Uterus (tissue), 4 donors: Measurements from ENCODE around the gene PDE6B. TPM values are rescaled to one million over a fixed set of nuclear protein-coding genes. Genes with fewer than 3 reads are reported as not detected.

Experiments used
- DNase-seq, 2 donors: peaks; one replicate each; pipeline ENCODE4 v3.0.0-alpha.2; 2019 to 2020
- H3K27ac ChIP-seq, 2 donors: fragments of 200-600 bp; sonication (generic); 1 replicate in 1 of 2; 2 replicates in 1 of 2; pipeline ENCODE4 v1.5.1; 2016 to 2018
- H3K27me3 ChIP-seq, 2 donors: fragments of 200-600 bp; sonication (generic); one replicate each; pipeline ENCODE4 v1.5.1; 2018 to 2019; ENCODE audit warnings: control low read depth in 1 of 2
- H3K36me3 ChIP-seq, 2 donors: fragments of 200-600 bp; sonication (generic); one replicate each; pipeline ENCODE4 v1.5.1; 2019; ENCODE audit warnings: control low read depth in 1 of 2
- H3K4me1 ChIP-seq, 2 donors: fragments of 200-600 bp; sonication (generic); one replicate each; pipeline ENCODE4 v1.5.1; 2018 to 2019; ENCODE audit warnings: control low read depth in 1 of 2
- H3K4me3 ChIP-seq, 2 donors: fragments of 200-600 bp; sonication (generic); 1 replicate in 1 of 2; 2 replicates in 1 of 2; pipeline ENCODE4 v1.5.1; 2018 to 2019; ENCODE audit warnings: mild to moderate bottlenecking in 1 of 2
- H3K9me3 ChIP-seq, 2 donors: fragments of 200-600 bp; sonication (generic); one replicate each; pipeline ENCODE4 v1.5.1; 2019; ENCODE audit warnings: control low read depth in 1 of 2
- POLR2A ChIP-seq, 2 donors: fragments of 450-650 bp; IDR thresholded peaks; one replicate each; pipeline ENCODE4 v1.6.1; 2016; ENCODE audit warnings: antibody characterized with exemption in 2 of 2, mild to moderate bottlenecking in 1 of 2, moderate library complexity in 1 of 2
- intact Hi-C: fragments of 100-400 bp; cut with DNase I; formaldehyde crosslinking; loops from one replicate; pipeline ENCODE4 v1.15.1; 2023; ENCODE audit warnings: low total_unique reads
- total RNA-seq, 4 donors: library from RNA; depleted of rRNA in 3 of 4; stranded (reverse); fragments of >200 nt in 3 of 4; gene quantifications; one replicate each; pipeline versions ENCODE4 v1.1.0 to v1.2.4, GENCODE V29; 2014 to 2023
- TF ChIP-seq, protein P1 (sequence below), 4 experiments: fragments of 200-600 bp in 2 of 4; fragments of 450-650 bp in 2 of 4; sonication (generic) in 2 of 4; IDR thresholded peaks; one replicate each; pipeline ENCODE4 v1.5.1; 2016 to 2019; ENCODE audit warnings: antibody characterized with exemption in 4 of 4, mild to moderate bottlenecking in 2 of 4, moderate library complexity in 1 of 4
- donor health status: DM: yes; HTN: yes; CAD: no.

Gene PDE6B
- total RNA-seq, 4 donors from 2014 or later, result 0.26 to 16.2 (median 1.2) TPM; not detected in 1

DNA sequence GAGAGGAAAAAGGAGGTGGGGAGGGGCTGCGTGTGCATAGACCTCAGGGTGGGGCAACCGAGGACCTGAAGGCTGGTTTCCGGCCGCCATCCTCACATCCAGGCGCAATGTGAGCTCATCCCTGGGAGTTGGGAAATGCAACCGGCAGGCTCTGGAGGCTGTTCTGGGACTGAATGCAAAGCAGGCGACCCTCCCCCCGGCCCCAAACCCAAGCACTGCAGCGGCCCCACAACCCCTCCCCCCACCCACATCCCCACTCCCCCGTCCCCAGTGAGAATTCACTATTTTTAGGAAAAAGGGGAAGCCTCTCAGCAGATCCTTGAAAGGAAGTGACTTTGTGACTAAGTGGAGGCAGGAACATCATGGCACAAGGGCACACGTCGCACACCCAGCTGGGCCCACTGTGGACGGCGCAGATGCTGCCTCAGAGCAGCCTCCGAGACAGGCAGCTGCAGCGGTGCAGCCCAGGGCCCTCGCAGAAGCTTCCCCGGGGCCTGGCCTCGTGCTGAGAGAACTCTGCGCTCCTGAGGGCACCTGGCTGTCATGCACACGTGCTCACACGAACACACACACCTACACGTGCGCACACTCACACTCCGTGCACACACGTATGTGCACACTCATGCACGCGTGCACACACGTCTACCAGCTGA, 1.3 kb upstream of the PDE6B start:
- Histone ChIP-seq H3K27ac (no peak overlapping the region), H3K9me3 (no peaks in the 10 kb centered on the region), H3K36me3 (no peaks in the 10 kb centered on the region), H3K27me3 (no peaks in the 10 kb centered on the region), H3K4me1 (no peaks in the 10 kb centered on the region), H3K4me3 (no peak overlapping the region)
- no peak for TF ChIP-seq POLR2A (IDR thresholded peaks at IDR 0.05)
- TF ChIP-seq, protein P1, sequence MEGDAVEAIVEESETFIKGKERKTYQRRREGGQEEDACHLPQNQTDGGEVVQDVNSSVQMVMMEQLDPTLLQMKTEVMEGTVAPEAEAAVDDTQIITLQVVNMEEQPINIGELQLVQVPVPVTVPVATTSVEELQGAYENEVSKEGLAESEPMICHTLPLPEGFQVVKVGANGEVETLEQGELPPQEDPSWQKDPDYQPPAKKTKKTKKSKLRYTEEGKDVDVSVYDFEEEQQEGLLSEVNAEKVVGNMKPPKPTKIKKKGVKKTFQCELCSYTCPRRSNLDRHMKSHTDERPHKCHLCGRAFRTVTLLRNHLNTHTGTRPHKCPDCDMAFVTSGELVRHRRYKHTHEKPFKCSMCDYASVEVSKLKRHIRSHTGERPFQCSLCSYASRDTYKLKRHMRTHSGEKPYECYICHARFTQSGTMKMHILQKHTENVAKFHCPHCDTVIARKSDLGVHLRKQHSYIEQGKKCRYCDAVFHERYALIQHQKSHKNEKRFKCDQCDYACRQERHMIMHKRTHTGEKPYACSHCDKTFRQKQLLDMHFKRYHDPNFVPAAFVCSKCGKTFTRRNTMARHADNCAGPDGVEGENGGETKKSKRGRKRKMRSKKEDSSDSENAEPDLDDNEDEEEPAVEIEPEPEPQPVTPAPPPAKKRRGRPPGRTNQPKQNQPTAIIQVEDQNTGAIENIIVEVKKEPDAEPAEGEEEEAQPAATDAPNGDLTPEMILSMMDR (IDR thresholded peaks at IDR 0.05), result no peak
- intact Hi-C loops, result no loop called here
- DNase-seq, result no peak

DNA sequence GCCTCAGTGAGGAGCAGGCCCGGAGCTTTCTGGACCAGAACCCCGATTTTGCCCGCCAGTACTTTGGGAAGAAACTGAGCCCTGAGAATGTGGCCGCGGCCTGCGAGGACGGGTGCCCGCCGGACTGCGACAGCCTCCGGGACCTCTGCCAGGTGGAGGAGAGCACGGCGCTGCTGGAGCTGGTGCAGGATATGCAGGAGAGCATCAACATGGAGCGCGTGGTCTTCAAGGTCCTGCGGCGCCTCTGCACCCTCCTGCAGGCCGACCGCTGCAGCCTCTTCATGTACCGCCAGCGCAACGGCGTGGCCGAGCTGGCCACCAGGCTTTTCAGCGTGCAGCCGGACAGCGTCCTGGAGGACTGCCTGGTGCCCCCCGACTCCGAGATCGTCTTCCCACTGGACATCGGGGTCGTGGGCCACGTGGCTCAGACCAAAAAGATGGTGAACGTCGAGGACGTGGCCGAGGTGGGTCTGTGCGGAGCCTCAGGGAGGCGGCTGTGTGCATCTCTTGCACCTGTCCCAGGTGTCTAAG, 323 bp downstream of the PDE6B start:
- DNase-seq, result no peak
- Histone ChIP-seq H3K4me3 (no peak overlapping the region), H3K4me1 (no peaks in the 10 kb centered on the region), H3K27ac (no peak overlapping the region), H3K36me3 (no peaks in the 10 kb centered on the region), H3K27me3 (no peaks in the 10 kb centered on the region), H3K9me3 (no peaks in the 10 kb centered on the region)
- intact Hi-C loops, result no loop called here
- TF ChIP-seq POLR2A (IDR thresholded peaks at IDR 0.05), result no peak
- TF ChIP-seq, protein P1 (IDR thresholded peaks at IDR 0.05), result no peak

DNA sequence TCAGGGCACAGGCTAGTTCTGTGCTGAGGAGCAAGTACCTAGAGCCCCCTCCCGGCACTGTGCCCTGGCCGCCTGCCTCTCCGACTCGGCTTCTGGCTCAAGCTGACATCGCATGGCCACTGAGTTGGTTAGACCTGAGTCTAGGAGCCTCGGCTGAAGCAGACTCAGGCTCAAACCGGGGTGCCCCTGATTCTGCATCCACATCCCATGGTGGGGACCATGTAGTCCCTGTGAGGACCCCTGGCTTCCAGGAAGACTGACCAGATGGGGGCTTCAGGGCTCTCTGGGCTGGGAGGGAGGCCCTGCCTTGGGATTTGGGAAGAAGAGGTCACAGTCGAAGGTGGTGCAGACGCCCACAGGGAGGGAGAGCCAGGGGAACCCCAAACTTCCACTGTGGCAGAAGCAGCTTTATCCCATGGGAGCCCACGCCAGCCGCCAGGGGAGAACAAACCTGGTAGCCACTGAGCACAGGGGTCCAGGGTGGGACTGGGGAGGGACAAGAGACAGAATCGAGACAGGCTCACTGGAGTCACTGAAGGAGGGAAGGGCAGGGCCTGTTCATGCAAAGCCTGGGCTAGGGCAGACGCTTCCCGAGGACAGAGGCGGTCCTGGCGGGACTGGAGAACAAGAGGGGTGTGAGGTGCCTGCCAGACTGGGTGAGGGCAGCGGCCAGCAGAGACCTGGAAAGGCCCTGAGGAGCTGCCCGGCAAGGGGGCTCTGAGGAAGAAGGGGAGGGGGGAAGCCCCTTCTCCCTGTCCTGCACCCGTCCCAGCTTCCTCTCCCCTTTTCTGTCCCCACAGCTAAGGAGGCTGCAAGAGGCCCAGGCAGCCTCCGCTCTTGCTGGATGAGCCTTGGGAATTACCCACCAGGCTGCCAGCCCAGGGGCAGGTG, 1.1 kb downstream of the PDE6B start:
- no peaks in the 10 kb centered on the region for H3K4me1 ChIP-seq
- TF ChIP-seq, protein P1 (IDR thresholded peaks at IDR 0.05), result no peak
- no peak for TF ChIP-seq POLR2A (IDR thresholded peaks at IDR 0.05)
- H3K36me3 ChIP-seq, result no peaks in the 10 kb centered on the region
- H3K4me3 ChIP-seq, result no peak overlapping the region
- no peaks in the 10 kb centered on the region for H3K27me3 ChIP-seq
- intact Hi-C loops, result no loop called here
- DNase-seq, result no peak
- H3K9me3 ChIP-seq, result no peaks in the 10 kb centered on the region
- H3K27ac ChIP-seq, result no peak overlapping the region

DNA sequence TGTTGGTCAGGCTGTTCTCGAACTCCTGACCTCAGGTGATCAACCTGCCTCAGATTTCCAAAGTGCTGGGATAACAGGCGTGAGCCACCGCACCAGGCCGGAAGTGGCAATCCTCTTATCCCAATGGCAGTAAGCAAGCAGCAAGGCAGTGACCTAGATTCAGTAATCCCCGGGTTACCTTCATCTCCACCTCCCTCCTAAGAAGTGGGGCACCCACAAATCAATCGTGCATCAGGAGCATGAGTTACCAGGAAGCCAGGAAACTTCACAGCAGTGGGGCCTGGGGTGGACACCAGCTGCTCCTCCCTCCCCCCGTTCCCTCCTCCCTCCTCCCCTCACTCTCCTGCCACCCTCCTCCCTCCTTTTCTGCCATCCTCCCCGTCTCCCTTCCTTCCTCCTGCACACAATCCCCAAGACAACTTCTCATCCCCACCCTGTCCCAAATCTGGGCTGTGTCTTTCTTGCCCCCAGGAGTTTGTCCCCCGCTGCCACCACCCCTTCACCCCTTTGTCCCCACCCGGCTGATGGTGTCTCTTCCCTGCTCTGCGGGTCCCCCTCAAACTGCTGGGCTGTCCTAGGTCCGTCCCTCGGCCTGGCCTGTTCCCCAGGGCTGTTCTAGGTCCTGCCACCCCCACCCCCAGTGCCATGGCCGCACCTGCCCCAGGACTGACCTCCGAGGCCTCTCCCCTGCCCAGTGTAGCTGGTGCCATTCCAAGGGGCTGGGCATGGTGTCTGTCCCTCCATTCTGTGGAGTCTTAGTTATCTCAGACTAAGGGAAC, 2.2 kb downstream of the PDE6B start:
- no peak overlapping the region for H3K4me3 ChIP-seq
- no peaks in the 10 kb centered on the region for H3K4me1 ChIP-seq
- no peak overlapping the region for H3K27ac ChIP-seq
- TF ChIP-seq, protein P1 (IDR thresholded peaks at IDR 0.05), result no peak
- TF ChIP-seq POLR2A (IDR thresholded peaks at IDR 0.05), result no peak
- no peaks in the 10 kb centered on the region for H3K36me3 ChIP-seq
- no peak for DNase-seq
- no peaks in the 10 kb centered on the region for H3K9me3 ChIP-seq
- no peaks in the 10 kb centered on the region for H3K27me3 ChIP-seq
- intact Hi-C loops, result no loop called here
